Measurements from ENCODE around the gene OR52M1.
"Not testable (repeated sequence)": the region's sequence is repeated elsewhere in the genome, so short reads cannot be mapped to it uniquely, and the experiment has no call there.

The OR52M1 gene

DNA sequence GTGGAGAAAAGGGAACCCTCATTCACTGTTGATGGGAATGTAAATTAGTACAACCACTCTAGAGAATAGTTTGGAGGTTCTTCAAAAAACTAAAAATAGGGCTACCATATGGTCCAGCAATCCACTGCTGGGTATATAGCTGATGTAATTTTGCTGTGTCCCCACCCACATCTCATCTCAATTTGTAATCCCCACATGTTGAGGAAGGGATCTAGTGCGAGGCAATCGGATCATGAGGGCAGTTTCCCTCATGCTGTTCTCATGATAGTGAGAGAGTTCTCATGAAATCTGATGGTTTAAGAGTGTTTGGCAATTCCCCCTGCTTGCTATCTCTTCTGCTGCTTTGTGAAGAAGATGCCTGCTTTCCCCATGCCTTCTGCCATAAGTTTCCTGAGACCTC, 17.1 kb upstream of the OR52M1 start:
- no peaks in the 10 kb centered on the region for H3K36me3 ChIP-seq (ENCODE audit: control insufficient read depth, insufficient read depth, low read length)

DNA sequence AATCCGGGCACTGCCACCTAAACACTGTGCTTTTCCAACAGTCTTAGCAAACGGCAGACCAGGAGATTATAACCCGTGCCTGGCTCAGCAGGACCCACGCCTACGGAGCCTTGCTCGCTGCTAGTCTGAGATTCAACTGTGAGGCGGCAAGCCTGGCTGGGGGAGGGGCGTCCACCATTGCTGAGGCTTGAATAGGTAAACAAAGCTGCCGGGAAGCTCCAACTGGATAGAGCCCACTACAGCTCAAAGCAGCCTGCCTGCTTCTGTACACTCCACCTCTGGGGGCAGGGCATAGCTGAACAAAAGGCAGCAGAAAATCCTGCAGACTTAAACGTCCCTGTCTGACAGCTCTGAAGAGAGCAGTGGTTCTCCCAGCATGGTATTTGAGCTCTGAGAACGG, 13.3 kb upstream of the OR52M1 start:
- H3K36me3 ChIP-seq (ENCODE audit: control insufficient read depth, insufficient read depth, low read length); H3K9me3 ChIP-seq (ENCODE audit: control insufficient read depth, insufficient read depth, low read length); H3K27ac ChIP-seq (ENCODE audit: low read depth, low read length); H3K9ac ChIP-seq (ENCODE audit: low read depth, low read length); H3K4me3 ChIP-seq (ENCODE audit: low read depth, low read length); H3K27me3 ChIP-seq (ENCODE audit: control insufficient read depth, insufficient read depth, low read length); H3K4me1 ChIP-seq (ENCODE audit: control insufficient read depth, insufficient read depth, low read length): not testable (repeated sequence)

More for the DNA sequence above, 17.1 kb upstream of the OR52M1 start:
- H3K4me1 ChIP-seq (ENCODE audit: control insufficient read depth, insufficient read depth, low read length), result no peaks in the 10 kb centered on the region
- H3K9ac ChIP-seq (ENCODE audit: low read depth, low read length), result no peak overlapping the region
- H3K9me3 ChIP-seq (ENCODE audit: control insufficient read depth, insufficient read depth, low read length), result peaks cover 9% of the 10 kb centered on the region
- H3K27me3 ChIP-seq (ENCODE audit: control insufficient read depth, insufficient read depth, low read length), result no peaks in the 10 kb centered on the region
- no peak overlapping the region for H3K4me3 ChIP-seq (ENCODE audit: low read depth, low read length)
- H3K27ac ChIP-seq (ENCODE audit: low read depth, low read length), result no peak overlapping the region

DNA sequence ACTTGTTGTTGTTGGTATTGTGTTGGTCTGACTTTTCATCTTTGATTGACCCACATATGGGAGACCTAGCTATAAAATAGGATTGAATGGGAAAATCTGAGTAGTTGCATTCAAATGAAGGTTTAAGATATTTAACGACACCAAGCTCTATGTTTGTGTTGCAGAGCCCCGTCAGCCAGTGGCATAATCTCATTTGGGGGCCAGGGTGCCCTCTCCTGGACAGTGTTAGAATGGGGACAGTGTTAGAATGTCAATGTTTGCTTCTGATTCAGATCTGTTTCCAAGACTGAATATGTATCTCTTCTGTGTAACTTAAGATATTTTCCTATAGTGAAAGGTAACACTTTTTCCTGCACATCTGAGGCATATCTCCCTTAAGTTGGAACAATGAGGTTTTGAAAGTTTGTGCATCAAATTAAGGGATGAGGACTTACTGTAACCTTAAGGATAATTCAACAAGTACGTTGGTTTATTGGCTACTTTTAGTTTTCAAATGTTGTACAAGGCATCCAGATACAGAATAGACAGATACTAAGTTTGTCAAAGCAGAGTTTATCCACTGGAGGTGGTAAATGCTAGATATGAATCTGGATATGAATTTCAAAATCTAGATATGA, 5.3 kb upstream of the OR52M1 start:
- no peaks in the 10 kb centered on the region for H3K27me3 ChIP-seq (ENCODE audit: control insufficient read depth, insufficient read depth, low read length)
- no peaks in the 10 kb centered on the region for H3K9me3 ChIP-seq (ENCODE audit: control insufficient read depth, insufficient read depth, low read length)
- no peaks in the 10 kb centered on the region for H3K36me3 ChIP-seq (ENCODE audit: control insufficient read depth, insufficient read depth, low read length)
- H3K4me3 ChIP-seq (ENCODE audit: low read depth, low read length), result no peak overlapping the region
- no peaks in the 10 kb centered on the region for H3K4me1 ChIP-seq (ENCODE audit: control insufficient read depth, insufficient read depth, low read length)
- H3K9ac ChIP-seq (ENCODE audit: low read depth, low read length), result no peak overlapping the region
- H3K27ac ChIP-seq (ENCODE audit: low read depth, low read length), result no peak overlapping the region

DNA sequence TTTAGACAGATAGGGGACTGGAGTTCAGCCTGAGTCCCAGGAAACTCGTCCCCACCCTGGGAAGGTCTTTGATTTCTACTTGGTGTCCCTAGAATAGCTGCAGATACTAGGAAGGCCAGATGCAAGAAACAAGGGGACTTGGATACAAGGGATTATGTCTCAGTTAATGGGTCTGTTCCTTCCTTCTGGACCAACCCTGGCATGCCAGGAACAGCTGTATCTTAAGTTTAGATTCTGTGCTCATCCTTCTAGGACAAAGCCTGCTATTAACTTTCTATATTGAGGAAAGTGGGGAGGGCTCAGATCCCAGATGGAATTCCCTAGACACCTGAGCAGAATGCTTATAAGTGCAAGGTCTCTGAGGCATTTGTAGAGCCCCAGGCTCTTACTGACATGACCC, 3.9 kb upstream of the OR52M1 start:
- no peak overlapping the region for H3K9ac ChIP-seq (ENCODE audit: low read depth, low read length)
- H3K27me3 ChIP-seq (ENCODE audit: control insufficient read depth, insufficient read depth, low read length), result no peaks in the 10 kb centered on the region
- H3K36me3 ChIP-seq (ENCODE audit: control insufficient read depth, insufficient read depth, low read length), result no peaks in the 10 kb centered on the region
- no peak overlapping the region for H3K4me3 ChIP-seq (ENCODE audit: low read depth, low read length)
- H3K9me3 ChIP-seq (ENCODE audit: control insufficient read depth, insufficient read depth, low read length), result no peaks in the 10 kb centered on the region
- H3K4me1 ChIP-seq (ENCODE audit: control insufficient read depth, insufficient read depth, low read length), result no peaks in the 10 kb centered on the region
- no peak overlapping the region for H3K27ac ChIP-seq (ENCODE audit: low read depth, low read length)

DNA sequence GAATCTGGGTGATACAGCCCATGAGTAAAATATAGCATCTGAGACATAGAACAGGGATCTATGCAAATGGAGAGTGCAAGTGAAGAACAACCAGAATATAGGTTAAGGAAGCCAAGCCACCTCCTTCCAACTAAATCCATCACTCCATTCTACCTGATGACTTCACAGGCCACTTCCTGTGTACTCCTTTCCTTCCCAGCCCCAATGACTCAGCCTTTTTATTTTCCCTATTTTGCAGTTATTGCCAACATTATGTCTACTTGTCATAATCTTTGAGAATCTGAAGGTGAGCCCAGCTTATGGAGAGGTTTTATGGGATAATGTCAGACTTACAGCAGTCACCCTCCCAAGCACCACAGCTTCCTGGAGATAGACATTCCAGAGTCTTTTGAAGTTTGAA, 1.4 kb upstream of the OR52M1 start:
- Histone ChIP-seq H3K9me3 (ENCODE audit: control insufficient read depth, insufficient read depth, low read length) (no peaks in the 10 kb centered on the region), H3K36me3 (ENCODE audit: control insufficient read depth, insufficient read depth, low read length) (no peaks in the 10 kb centered on the region), H3K9ac (ENCODE audit: low read depth, low read length) (no peak overlapping the region), H3K4me3 (ENCODE audit: low read depth, low read length) (no peak overlapping the region), H3K27ac (ENCODE audit: low read depth, low read length) (no peak overlapping the region), H3K27me3 (ENCODE audit: control insufficient read depth, insufficient read depth, low read length) (no peaks in the 10 kb centered on the region), H3K4me1 (ENCODE audit: control insufficient read depth, insufficient read depth, low read length) (no peaks in the 10 kb centered on the region)

DNA sequence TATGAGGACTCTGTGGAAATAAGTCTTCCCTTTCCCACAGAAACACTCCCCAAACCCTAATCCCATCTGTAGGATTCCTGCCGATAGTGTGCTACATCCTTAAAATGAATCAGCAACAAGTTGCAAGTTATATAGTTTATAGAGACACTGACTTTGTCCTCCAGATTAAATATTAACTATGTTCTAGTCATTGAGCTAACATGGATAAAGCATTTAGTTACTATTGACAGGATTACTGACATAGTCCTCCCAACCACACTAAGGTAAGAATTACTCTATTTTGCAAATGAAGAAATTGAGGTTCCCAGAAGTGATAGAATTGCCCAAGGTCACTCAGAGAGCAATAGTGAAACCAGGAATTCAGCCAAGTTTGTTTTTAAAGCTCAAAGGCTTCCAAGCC, 1.9 kb downstream of the OR52M1 start:
- no peaks in the 10 kb centered on the region for H3K9me3 ChIP-seq (ENCODE audit: control insufficient read depth, insufficient read depth, low read length)
- no peaks in the 10 kb centered on the region for H3K4me1 ChIP-seq (ENCODE audit: control insufficient read depth, insufficient read depth, low read length)
- H3K27me3 ChIP-seq (ENCODE audit: control insufficient read depth, insufficient read depth, low read length), result no peaks in the 10 kb centered on the region

DNA sequence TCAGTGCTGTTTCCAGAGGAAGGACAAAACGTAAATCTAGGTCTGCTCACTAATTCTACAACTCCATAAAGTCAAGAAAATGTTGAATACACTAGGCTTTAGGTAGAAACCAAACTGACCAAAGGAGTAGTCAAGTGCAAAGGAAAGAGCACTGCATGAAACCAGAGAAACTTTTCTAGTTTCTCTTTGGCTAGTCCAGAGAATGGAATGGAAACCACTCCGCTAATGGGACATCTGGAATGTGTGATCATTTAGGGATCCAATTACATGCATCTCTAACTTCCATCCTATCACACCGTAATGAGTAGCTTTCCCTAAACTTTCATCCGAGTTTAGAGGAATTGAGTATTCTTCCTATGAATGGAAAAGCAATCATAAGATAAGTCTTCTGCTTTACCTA, 2.4 kb downstream of the OR52M1 start:
- Histone ChIP-seq H3K4me1 (ENCODE audit: control insufficient read depth, insufficient read depth, low read length) (no peaks in the 10 kb centered on the region), H3K9me3 (ENCODE audit: control insufficient read depth, insufficient read depth, low read length) (no peaks in the 10 kb centered on the region), H3K27ac (ENCODE audit: low read depth, low read length) (no peak overlapping the region)

More for the DNA sequence above, 1.9 kb downstream of the OR52M1 start:
- no peaks in the 10 kb centered on the region for H3K36me3 ChIP-seq (ENCODE audit: control insufficient read depth, insufficient read depth, low read length)
- no peak overlapping the region for H3K4me3 ChIP-seq (ENCODE audit: low read depth, low read length)
- H3K9ac ChIP-seq (ENCODE audit: low read depth, low read length), result no peak overlapping the region
- H3K27ac ChIP-seq (ENCODE audit: low read depth, low read length), result no peak overlapping the region

DNA sequence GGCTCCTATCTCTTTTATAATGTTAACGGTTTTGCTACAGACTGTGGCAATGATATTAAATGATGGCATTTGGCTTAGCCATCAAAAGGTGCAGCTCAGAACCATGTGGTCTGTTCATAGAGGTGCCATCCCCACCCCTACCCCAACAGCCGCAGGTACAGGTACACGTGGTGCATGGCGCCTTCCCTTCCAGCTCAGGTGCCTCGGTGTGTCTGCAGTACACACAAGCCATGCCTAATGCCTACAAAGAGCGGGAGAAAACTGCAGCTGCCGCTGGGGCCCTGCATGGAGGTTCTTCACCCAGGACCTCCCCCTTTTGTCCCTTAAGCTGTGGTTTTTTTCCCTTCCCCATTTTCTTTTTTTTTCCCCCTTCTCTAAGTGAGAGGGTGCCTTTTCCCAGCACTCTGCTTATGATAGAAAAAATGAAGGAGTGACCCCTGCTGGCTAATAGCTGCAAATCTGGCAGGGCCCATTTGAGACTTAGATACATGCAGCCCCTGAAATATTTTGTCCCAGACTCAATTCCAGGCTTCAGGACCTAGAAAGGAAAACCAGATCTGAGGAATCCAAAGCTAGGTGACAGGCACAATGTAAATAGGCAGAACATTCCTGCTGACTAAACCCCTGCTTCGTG, 6.5 kb downstream of the OR52M1 start:
- Histone ChIP-seq H3K4me1 (ENCODE audit: control insufficient read depth, insufficient read depth, low read length) (no peaks in the 10 kb centered on the region), H3K27ac (ENCODE audit: low read depth, low read length) (no peak overlapping the region), H3K9ac (ENCODE audit: low read depth, low read length) (no peak overlapping the region), H3K36me3 (ENCODE audit: control insufficient read depth, insufficient read depth, low read length) (no peaks in the 10 kb centered on the region), H3K4me3 (ENCODE audit: low read depth, low read length) (no peak overlapping the region), H3K27me3 (ENCODE audit: control insufficient read depth, insufficient read depth, low read length) (no peaks in the 10 kb centered on the region), H3K9me3 (ENCODE audit: control insufficient read depth, insufficient read depth, low read length) (peaks cover 3% of the 10 kb centered on the region; the same call in 1 of the 2 replicates)

More for the DNA sequence above, 2.4 kb downstream of the OR52M1 start:
- Histone ChIP-seq H3K9ac (ENCODE audit: low read depth, low read length) (no peak overlapping the region), H3K27me3 (ENCODE audit: control insufficient read depth, insufficient read depth, low read length) (no peaks in the 10 kb centered on the region), H3K4me3 (ENCODE audit: low read depth, low read length) (no peak overlapping the region), H3K36me3 (ENCODE audit: control insufficient read depth, insufficient read depth, low read length) (no peaks in the 10 kb centered on the region)

DNA sequence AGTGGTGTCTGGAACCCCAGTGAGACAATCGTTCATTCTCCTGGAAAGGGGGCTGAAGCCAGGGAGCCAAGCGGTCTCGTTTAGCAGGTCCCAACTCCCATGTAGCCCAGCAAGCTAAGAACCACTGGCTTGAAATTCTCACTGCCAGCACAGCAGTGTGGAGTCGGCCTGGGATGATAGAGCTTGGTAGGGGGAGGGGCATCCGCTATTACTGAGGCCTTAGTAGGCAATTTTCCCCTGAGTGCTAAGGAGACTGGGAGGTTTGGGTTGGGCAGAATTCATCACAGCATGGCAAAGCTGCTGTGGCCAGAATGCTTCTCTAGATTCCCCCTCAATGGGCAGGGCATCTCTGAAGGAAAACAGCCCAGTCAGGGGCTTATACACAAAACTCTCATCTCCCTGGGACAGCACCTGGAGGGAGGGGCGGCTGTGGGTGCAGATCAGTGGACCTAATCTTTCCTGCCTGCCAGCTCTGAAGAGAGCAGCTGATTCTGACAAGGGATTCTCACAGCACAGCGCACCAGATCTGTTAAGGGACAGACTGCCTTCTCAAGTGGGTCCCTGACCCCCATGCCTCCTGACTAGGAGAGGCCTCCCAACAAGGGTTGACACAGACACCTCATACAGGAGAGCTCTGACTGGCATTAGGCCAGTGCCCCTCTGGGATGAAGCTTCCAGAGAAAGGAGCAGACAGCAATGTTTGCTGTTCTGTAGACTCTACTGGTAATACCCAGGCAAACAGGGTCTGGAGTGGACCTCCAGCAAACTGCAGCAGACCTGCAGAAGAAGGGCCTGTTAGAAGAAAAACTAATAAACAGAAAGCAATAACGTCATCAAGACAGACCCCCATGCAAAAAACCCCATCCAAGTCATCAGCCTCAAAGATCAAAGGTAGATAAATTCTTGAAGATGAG, 14.8 kb downstream of the OR52M1 start:
- Histone ChIP-seq H3K4me3 (ENCODE audit: low read depth, low read length) (no peak overlapping the region), H3K36me3 (ENCODE audit: control insufficient read depth, insufficient read depth, low read length) (no peaks in the 10 kb centered on the region), H3K9ac (ENCODE audit: low read depth, low read length) (no peak overlapping the region), H3K27me3 (ENCODE audit: control insufficient read depth, insufficient read depth, low read length) (no peaks in the 10 kb centered on the region), H3K27ac (ENCODE audit: low read depth, low read length) (no peak overlapping the region), H3K9me3 (ENCODE audit: control insufficient read depth, insufficient read depth, low read length) (peaks cover 3% of the 10 kb centered on the region; the same call in 1 of the 2 replicates), H3K4me1 (ENCODE audit: control insufficient read depth, insufficient read depth, low read length) (no peaks in the 10 kb centered on the region)

DNA sequence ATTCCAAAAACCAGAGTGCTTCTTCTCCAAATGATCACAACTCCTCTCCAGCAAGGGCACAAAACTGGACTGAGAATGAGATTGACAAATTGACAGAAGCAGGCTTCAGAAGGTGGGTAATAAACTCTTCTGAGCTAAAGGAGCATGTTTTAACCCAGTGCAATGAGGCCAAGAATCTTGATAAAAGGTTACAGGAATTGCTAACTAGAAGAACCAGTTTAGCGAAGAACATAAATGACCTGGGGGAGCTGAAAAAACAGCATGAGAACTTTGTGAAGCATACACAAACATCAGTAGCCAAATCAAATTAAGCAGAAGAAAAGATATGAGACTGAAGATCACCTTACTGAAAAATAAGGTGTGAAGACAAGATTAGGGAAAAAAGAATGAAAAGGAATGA, 15.5 kb downstream of the OR52M1 start:
- Histone ChIP-seq H3K9me3 (ENCODE audit: control insufficient read depth, insufficient read depth, low read length) (no peaks in the 10 kb centered on the region), H3K36me3 (ENCODE audit: control insufficient read depth, insufficient read depth, low read length) (no peaks in the 10 kb centered on the region), H3K4me3 (ENCODE audit: low read depth, low read length) (no peak overlapping the region), H3K4me1 (ENCODE audit: control insufficient read depth, insufficient read depth, low read length) (no peaks in the 10 kb centered on the region), H3K27me3 (ENCODE audit: control insufficient read depth, insufficient read depth, low read length) (no peaks in the 10 kb centered on the region), H3K9ac (ENCODE audit: low read depth, low read length) (no peak overlapping the region), H3K27ac (ENCODE audit: low read depth, low read length) (no peak overlapping the region)

DNA sequence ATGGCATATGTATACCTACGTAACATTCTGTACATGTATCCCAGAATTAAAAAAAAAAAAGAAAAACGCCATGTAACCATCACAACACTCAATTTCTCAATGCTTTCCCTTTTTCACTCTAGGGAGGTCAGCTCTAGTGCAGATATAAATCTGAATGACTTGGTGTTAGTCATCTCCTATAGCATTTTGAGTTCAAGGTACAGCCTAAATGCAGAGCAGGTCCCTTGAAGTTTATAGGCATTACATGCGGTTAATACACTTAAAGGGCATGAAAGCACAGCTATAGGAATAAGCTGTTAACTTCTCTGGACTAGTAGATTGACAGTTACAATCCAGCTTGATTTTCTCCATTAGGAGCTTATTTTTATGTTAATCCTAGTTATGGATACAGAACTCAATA, 20.4 kb downstream of the OR52M1 start:
- H3K4me1 ChIP-seq (ENCODE audit: control insufficient read depth, insufficient read depth, low read length), result no peaks in the 10 kb centered on the region
- H3K36me3 ChIP-seq (ENCODE audit: control insufficient read depth, insufficient read depth, low read length), result no peaks in the 10 kb centered on the region
- no peaks in the 10 kb centered on the region for H3K9me3 ChIP-seq (ENCODE audit: control insufficient read depth, insufficient read depth, low read length)
- no peak overlapping the region for H3K9ac ChIP-seq (ENCODE audit: low read depth, low read length)
- H3K27me3 ChIP-seq (ENCODE audit: control insufficient read depth, insufficient read depth, low read length), result no peaks in the 10 kb centered on the region
- H3K4me3 ChIP-seq (ENCODE audit: low read depth, low read length), result no peak overlapping the region
- H3K27ac ChIP-seq (ENCODE audit: low read depth, low read length), result no peak overlapping the region

Measured in HUES48 (cell line).